ENCODE data around the gene SOX13. TPM values are rescaled to one million over a fixed set of nuclear protein-coding genes. Genes with fewer than 3 reads are reported as not detected.
A peak's percentile ranks its signal among the peaks of the same experiment; 100 is the strongest.

Gene SOX13
- total RNA-seq, 6 experiments from 2014 or later, result 12.5 to 29.1 (median 17.1) TPM

DNA sequence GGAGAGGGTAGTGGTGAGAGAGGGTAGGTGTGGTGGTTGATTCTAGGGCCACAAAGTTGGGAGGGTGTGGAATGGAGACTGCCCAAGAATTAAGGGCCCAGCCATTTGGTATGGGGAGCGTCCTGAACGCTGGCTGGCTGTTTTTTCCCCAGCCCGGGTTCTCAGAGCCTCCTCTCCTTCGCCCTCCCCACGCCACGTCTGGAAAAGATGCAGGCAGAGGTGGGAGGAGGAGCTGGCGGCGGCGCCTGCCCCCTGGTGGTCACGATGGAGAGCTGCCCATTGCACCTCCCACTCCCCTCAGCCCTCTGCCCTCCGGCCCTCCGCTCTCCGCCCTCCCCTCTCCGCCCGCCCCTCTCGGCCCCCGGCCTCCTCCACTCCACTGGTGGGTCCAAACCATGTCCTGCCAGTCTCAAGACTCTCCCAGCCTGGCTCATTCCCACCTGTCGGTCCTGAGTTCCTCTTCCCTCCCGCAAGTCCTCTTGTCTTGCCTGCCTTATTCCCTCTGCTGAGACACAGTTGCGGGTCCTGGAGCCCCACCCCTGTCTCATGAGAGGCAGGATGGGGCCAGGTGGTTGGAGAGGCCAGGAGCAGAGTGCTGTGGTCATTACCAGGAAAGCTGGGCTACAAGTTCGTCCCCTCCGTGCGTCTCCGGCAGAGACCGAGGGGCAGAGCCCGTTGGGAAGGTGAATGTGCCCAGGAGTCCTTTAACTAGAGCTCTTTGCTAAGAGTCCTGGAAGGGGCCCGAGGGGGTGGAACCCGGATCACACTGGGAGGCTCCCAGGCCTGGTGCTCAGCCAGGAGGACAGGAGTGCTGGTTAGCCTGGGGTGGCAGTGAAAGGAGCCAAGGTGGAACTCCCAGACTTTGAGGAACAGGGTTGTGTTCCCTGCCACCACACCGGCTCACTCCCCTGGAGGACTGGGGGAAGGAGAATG lies 56.3 kb downstream of the SOX13 start:
- Histone ChIP-seq H3K4me3 (peak overlapping the region; percentile 20 to 66 (median 56)), H3K36me3 (peaks cover 0 to 19% (median 8%) of the 10 kb centered on the region in 4 donors), H3K4me1 (peaks cover 0 to 59% (median 30%) of the 10 kb centered on the region in 4 donors), H3K27me3 (no peaks in the 10 kb centered on the region), H3K27ac (peak overlapping the region; percentile 63 to 83 (median 66)), H3K9me3 (no peaks in the 10 kb centered on the region)
- ATAC-seq (peak; percentile 64 to 72 (median 69)), DNase-seq (peak; percentile 73 to 95 (median 92))
- WGBS (ENCODE audit: insufficient coverage, low coverage, low lambda C conversion rate, missing lambda C conversion rate), result 6% methylated on average over 10 of the region's 29 CpGs
- intact Hi-C loops (cut with DNase I), result loop anchor here (5.0 to 10.0 kb wide), 4 partner anchors 47 to 262 kb away; partner anchors contain the start of gene SOX13 (in 1 of the 2)
- TF ChIP-seq POLR2A (IDR thresholded peaks at IDR 0.05), result no peak
- TF ChIP-seq, protein P1, sequence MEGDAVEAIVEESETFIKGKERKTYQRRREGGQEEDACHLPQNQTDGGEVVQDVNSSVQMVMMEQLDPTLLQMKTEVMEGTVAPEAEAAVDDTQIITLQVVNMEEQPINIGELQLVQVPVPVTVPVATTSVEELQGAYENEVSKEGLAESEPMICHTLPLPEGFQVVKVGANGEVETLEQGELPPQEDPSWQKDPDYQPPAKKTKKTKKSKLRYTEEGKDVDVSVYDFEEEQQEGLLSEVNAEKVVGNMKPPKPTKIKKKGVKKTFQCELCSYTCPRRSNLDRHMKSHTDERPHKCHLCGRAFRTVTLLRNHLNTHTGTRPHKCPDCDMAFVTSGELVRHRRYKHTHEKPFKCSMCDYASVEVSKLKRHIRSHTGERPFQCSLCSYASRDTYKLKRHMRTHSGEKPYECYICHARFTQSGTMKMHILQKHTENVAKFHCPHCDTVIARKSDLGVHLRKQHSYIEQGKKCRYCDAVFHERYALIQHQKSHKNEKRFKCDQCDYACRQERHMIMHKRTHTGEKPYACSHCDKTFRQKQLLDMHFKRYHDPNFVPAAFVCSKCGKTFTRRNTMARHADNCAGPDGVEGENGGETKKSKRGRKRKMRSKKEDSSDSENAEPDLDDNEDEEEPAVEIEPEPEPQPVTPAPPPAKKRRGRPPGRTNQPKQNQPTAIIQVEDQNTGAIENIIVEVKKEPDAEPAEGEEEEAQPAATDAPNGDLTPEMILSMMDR (IDR thresholded peaks at IDR 0.05), result peak; percentile 84 to 94 (median 92)

DNA sequence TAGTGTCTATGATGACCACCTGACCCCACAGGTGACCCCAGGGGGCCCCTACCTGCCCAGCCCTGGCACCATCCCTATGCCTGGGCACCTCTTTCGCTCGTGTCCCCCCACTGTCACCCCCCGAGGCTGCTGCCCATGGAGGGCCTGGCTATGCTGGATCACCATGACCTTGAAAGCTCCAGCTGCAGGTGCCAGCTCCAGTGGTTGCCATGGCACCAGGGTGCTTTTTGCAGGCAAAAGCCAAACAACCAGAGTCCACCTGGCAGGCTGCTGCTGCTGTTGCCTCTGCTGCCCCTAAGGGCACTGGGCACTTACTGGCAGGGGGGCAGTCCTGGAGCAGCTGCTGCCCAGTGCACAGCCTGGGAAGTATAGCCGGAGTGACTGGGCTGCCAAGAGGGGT lies 57.3 kb downstream of the SOX13 start:
- intact Hi-C loops (cut with DNase I), result no loop called here
- no peaks in the 10 kb centered on the region for H3K9me3 ChIP-seq
- peaks cover 0 to 63% (median 31%) of the 10 kb centered on the region in 4 donors for H3K4me1 ChIP-seq
- peak; percentile 49 for TF ChIP-seq POLR2A (IDR thresholded peaks at IDR 0.05)
- TF ChIP-seq, protein P1 (IDR thresholded peaks at IDR 0.05), result peak in 3 of 4 donors; percentile 13 to 21 (median 17)
- peak overlapping the region; percentile 63 to 83 (median 68) for H3K27ac ChIP-seq
- peak; percentile 76 to 83 (median 78) for ATAC-seq
- no CpG with 5 or more reads among the region's 4 CpGs for WGBS (ENCODE audit: insufficient coverage, low coverage, low lambda C conversion rate, missing lambda C conversion rate)
- H3K4me3 ChIP-seq, result peak overlapping the region in 2 of 3 donors; percentile 56 to 66
- H3K36me3 ChIP-seq, result peaks cover 0 to 22% (median 9%) of the 10 kb centered on the region in 4 donors
- DNase-seq, result peak; percentile 94 to 97 (median 97)
- no peaks in the 10 kb centered on the region for H3K27me3 ChIP-seq

DNA sequence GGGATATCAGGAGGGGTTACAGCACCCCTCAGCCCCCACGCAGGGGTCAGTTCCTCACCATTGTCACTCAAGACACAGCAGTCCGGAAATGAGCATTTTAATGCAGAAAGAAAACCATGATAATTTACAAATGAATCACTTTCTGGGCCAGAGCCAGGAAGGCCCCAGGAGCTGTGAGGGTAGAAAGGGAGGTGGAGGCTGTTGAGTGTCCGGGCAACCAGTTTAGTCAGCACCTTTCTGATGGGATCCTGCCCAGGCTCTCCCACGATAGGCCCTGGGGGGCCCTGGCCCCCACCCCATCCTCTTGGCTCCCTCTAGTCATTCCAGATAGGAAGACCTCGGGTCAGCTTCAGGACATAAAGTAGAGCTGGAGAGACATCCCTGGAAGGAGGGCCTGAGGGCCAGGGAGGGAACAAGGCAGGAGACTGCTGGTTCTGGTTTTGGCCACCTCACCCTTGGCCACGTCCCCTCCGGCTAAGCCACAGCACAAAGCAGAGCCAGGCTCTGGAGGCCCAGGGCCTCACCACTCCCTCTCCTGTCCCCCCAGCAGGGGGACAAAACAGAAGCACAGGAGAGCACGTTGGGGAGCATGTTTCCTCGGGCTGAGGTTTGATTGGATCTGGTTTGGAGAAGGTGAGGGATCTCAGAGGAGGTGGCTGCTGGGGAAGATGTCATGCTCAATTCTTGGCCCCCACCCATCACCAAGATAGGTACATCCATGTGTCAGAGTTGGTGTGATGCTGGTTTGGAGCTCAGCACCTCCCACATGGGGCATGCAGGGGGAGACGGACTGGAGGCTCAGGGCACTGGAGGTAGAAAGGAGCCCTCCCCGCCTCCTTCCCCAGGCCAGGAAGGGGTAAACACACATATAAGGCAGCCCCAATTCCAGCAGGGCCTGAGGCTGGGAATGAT lies 58.3 kb downstream of the SOX13 start:
- intact Hi-C loops (cut with DNase I), result no loop called here
- ATAC-seq (peak in 2 of 4 donors; percentile 7 to 10), DNase-seq (peak in 2 of 3 donors; percentile 49 to 65)
- H3K9me3 ChIP-seq, result no peaks in the 10 kb centered on the region
- peak overlapping the region; percentile 63 to 83 (median 68) for H3K27ac ChIP-seq
- 19% methylated on average over 8 of the region's 11 CpGs for WGBS (ENCODE audit: insufficient coverage, low coverage, low lambda C conversion rate, missing lambda C conversion rate)
- no peaks in the 10 kb centered on the region for H3K27me3 ChIP-seq
- peaks cover 0 to 30% (median 13%) of the 10 kb centered on the region in 4 donors for H3K36me3 ChIP-seq
- TF ChIP-seq, protein P1 (IDR thresholded peaks at IDR 0.05), result peak in 1 of 4 donors; percentile 11
- TF ChIP-seq POLR2A (IDR thresholded peaks at IDR 0.05), result no peak
- no peak overlapping the region for H3K4me3 ChIP-seq
- peaks cover 0 to 63% (median 31%) of the 10 kb centered on the region in 4 donors for H3K4me1 ChIP-seq

DNA sequence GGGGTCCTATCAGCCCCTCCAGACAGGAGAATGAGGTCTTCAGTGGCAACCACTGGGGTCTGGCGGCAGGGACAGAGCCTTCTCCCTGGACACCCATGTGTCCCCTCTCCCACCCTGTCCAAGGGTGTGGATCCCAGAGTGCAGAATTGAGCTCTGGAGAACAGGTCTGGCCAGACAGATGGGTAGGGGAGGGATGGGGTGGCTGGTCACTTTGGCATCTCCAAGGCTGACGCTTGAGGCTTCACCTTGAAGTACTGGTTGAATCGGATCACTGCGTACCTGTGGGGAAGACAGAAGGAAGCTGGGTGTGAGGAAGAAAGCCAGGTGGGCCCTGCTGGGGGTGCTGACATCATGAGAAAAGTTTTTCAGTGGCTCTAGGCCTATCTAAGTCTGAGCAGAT lies 59.1 kb downstream of the SOX13 start:
- no peak overlapping the region for H3K4me3 ChIP-seq
- H3K27me3 ChIP-seq, result no peaks in the 10 kb centered on the region
- H3K4me1 ChIP-seq, result peaks cover 0 to 63% (median 30%) of the 10 kb centered on the region in 4 donors
- DNase-seq (no peak), ATAC-seq (no peak)
- intact Hi-C loops (cut with DNase I), result no loop called here
- H3K9me3 ChIP-seq, result no peaks in the 10 kb centered on the region
- H3K36me3 ChIP-seq, result peaks cover 0 to 33% (median 15%) of the 10 kb centered on the region in 4 donors
- 100% methylated on average over 2 of the region's 4 CpGs for WGBS (ENCODE audit: insufficient coverage, low coverage, low lambda C conversion rate, missing lambda C conversion rate)
- no peak for TF ChIP-seq POLR2A (IDR thresholded peaks at IDR 0.05)
- TF ChIP-seq, protein P1 (IDR thresholded peaks at IDR 0.05), result no peak
- H3K27ac ChIP-seq, result peak overlapping the region; percentile 63 to 83 (median 68)
